Purkinje cell (primary cell): ENCODE measurements around the gene BORCS8. TPM values are rescaled to one million over a fixed set of nuclear protein-coding genes. Genes with fewer than 3 reads are reported as not detected.

ENCODE experiments used
- polyA plus RNA-seq: library from polyadenylated mRNA; unstranded; fragments of >200 nt; fragmentation: Nextera tagmentation; gene quantifications from 2 replicates; pipeline ENCODE4 v1.2.1, GENCODE V29; 2014

BORCS8 gene
- 19.0 and 22.2 TPM in 2 replicates for polyA plus RNA-seq

GRCh38 chr19:19192078-19192882 is at the start of gene BORCS8, which contains the start of gene RFXANK:
TSS of gene BORCS8 (minus strand) at chr19:19192152. CDS start at chr19:19192117, 35 bp downstream.
TSS of gene RFXANK (plus strand) at chr19:19192258. CDS start at chr19:19193947, 1,689 bp downstream.

GRCh38 chr19:19211499-19212420 is 19.8 kb upstream of the BORCS8 start, which contains the start of gene NCAN:
TSS of gene NCAN (plus strand) at chr19:19211958. CDS start at chr19:19216954, 4,996 bp downstream.

GRCh38 chr19:19203012-19203856 is 11.3 kb upstream of the BORCS8 start, which contains the start of gene NR2C2AP:
TSS of gene NR2C2AP (minus strand) at chr19:19203414. CDS start at chr19:19203060, 354 bp downstream.

DNA sequence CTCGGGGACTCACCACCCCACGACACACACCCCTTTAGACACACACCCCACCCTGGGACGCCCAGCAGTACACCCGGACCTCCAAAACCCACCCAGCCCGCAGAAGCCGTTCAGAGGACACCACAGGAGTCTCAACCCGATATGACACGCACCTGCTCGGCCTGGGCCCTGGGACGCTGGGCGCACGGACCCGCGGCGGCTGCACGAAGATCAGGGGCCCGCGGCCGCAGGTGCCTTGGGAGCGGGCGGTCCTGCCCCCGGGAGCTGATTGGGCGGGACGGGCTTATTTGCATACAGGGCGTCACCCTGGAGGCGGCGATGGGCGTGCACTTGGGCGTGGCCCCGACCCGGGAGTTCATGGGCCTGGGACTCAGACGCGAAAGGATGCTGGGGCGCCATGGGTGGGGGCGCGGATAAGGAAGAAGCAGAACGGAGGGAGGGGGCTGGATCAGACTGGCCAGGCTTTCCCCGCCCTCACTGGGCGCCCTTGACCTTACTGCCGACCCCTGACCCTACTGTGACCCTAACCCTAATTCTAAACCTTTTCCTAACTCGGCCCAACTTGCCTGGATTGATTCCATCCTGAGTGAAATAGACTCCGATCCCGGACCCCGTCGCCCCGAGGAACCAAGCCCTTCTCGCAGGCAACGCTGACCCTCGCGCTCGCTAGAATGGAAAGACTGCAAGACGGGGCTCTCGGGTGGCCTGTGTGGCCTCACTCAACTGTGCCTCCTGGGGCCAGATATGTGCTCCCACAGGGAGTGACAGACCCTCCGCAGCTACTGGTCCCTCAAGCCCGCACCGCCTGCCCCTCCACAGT is 21.7 kb downstream of the BORCS8 start, which contains the start of gene MEF2B:
TSS of gene MEF2B (minus strand) at position 211 of the 820 bp plus-strand sequence. CDS start 19,528 bp downstream, outside the sequence.

GRCh38 chr19:19138109-19138981 is 53.6 kb downstream of the BORCS8 start, which contains the start of gene TMEM161A:
TSS of gene TMEM161A (minus strand) at chr19:19138478. CDS start at chr19:19138428, 50 bp downstream.

Other genes with a start within 250 kb of the BORCS8 start
- gene SUGP2, start 158.6 kb downstream of the BORCS8 start, polyA plus RNA-seq = 74.2 and 85.9 TPM in 2 replicates
- gene ARMC6, start 158.5 kb downstream of the BORCS8 start, polyA plus RNA-seq = 2.4 and 3.1 TPM in 2 replicates
- 1.2 and 2.7 TPM in 2 replicates for gene SLC25A42, start 128.2 kb downstream of the BORCS8 start, polyA plus RNA-seq
- gene TMEM161A, start 53.7 kb downstream of the BORCS8 start, polyA plus RNA-seq = 2.4 and 4.6 TPM in 2 replicates
- not detected in 2 replicates for gene MEF2B, start 21.9 kb downstream of the BORCS8 start, polyA plus RNA-seq
- 20.4 and 26.6 TPM in 2 replicates for gene RFXANK, start 106 bp upstream of the BORCS8 start, polyA plus RNA-seq
- 4.2 and 6.4 TPM in 2 replicates for gene NR2C2AP, start 11.3 kb upstream of the BORCS8 start, polyA plus RNA-seq
- gene NCAN, start 19.8 kb upstream of the BORCS8 start, polyA plus RNA-seq = 1.6 and 3.4 TPM in 2 replicates
- 0.46 TPM in 1 of 2 replicates, not detected in the other for gene TM6SF2, start 81.1 kb upstream of the BORCS8 start, polyA plus RNA-seq
- 1.7 and 2.6 TPM in 2 replicates for gene SUGP1, start 128.4 kb upstream of the BORCS8 start, polyA plus RNA-seq
- 1.9 and 3.4 TPM in 2 replicates for gene MAU2, start 128.7 kb upstream of the BORCS8 start, polyA plus RNA-seq
- 2.0 and 2.3 TPM in 2 replicates for gene GATAD2A, start 213.5 kb upstream of the BORCS8 start, polyA plus RNA-seq